BJ (cell line): ENCODE results near the gene DAB2IP. TPM values are rescaled to one million over a fixed set of nuclear protein-coding genes. Genes with fewer than 3 reads are reported as not detected.

Source experiments
- CTCF ChIA-PET: fragments of 350-600 bp; formaldehyde crosslinking; extraction: SDS; loops from one replicate; lab custom pipeline; 2021; ENCODE audit warnings: antibody characterized with exemption, inconsistent platforms; lab: Yijun Ruan, JAX
- POLR2A ChIA-PET: fragments of 300-600 bp; sonication (Branson Sonifier 250); formaldehyde crosslinking; extraction: SDS; loops from one replicate; lab custom pipeline; 2021; ENCODE audit warnings: antibody characterized with exemption; lab: Charles Lee
- DNase-seq: peaks from one replicate; pipeline ENCODE4 v3.0.0-alpha.2; 2011; ENCODE audit warnings: low read depth
- H3K27me3 ChIP-seq: 2 replicates; pipeline ENCODE4 v1.6.0; 2011; ENCODE audit warnings: low read length; ENCODE audit not compliant: control insufficient read depth, insufficient read depth
- H3K36me3 ChIP-seq: 2 replicates; pipeline ENCODE4 v1.5.1; 2011; ENCODE audit warnings: low read length; ENCODE audit not compliant: control insufficient read depth, insufficient read depth
- H3K4me3 ChIP-seq: 2 replicates; pipeline ENCODE4 v1.5.1; 2011; ENCODE audit warnings: low read depth, mild to moderate bottlenecking, control low read depth, low read length
- polyA plus RNA-seq: library from polyadenylated mRNA; depleted of rRNA; stranded (reverse); fragments of >200 nt; gene quantifications from 2 replicates; pipeline ENCODE4 v1.2.3, GENCODE V29; 2011
- TF ChIP-seq, protein P1 (sequence below): IDR thresholded peaks from 2 replicates; pipeline ENCODE4 v1.5.1; 2011; ENCODE audit warnings: low read depth, mild to moderate bottlenecking, control low read depth, inconsistent platforms, low read length, moderate library complexity; ENCODE audit not compliant: insufficient read depth

Gene DAB2IP
- polyA plus RNA-seq, 1 experiment, result 38.1 TPM

DNA sequence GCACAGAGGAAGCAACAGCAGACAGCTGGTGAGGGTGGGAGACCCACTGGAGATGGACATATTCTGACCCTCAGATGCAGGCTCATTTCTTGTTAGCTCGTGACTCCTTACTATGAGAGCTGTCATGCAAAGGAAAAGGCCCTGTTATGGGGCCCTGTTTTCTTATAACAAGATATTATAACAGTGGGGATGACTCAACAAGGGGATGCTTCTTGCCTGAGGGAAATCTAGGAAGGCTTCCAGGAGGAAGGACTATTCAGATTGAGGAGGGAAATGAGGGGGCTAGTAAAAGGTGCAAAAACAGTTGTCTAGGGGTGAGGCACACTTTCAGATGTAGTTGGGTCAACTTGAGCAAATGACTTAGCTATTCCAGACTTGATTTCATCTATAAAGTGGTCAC lies 83.0 kb downstream of the DAB2IP start:
- CTCF ChIA-PET, result interaction anchor here (0.6 to 2.7 kb wide), 22 partner anchors 8 to 274 kb away, joined by 3 to 11 read pairs (median 4); no protein-coding TSS in a partner anchor
- H3K4me3 ChIP-seq, result no peak overlapping the region
- POLR2A ChIA-PET, result no interaction called here
- H3K27me3 ChIP-seq, result no peaks in the 10 kb centered on the region
- H3K36me3 ChIP-seq, result no peaks in the 10 kb centered on the region; the same call in 1 of the 2 replicates
- DNase-seq, result no peak
- TF ChIP-seq, protein P1, sequence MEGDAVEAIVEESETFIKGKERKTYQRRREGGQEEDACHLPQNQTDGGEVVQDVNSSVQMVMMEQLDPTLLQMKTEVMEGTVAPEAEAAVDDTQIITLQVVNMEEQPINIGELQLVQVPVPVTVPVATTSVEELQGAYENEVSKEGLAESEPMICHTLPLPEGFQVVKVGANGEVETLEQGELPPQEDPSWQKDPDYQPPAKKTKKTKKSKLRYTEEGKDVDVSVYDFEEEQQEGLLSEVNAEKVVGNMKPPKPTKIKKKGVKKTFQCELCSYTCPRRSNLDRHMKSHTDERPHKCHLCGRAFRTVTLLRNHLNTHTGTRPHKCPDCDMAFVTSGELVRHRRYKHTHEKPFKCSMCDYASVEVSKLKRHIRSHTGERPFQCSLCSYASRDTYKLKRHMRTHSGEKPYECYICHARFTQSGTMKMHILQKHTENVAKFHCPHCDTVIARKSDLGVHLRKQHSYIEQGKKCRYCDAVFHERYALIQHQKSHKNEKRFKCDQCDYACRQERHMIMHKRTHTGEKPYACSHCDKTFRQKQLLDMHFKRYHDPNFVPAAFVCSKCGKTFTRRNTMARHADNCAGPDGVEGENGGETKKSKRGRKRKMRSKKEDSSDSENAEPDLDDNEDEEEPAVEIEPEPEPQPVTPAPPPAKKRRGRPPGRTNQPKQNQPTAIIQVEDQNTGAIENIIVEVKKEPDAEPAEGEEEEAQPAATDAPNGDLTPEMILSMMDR, result no peak

DNA sequence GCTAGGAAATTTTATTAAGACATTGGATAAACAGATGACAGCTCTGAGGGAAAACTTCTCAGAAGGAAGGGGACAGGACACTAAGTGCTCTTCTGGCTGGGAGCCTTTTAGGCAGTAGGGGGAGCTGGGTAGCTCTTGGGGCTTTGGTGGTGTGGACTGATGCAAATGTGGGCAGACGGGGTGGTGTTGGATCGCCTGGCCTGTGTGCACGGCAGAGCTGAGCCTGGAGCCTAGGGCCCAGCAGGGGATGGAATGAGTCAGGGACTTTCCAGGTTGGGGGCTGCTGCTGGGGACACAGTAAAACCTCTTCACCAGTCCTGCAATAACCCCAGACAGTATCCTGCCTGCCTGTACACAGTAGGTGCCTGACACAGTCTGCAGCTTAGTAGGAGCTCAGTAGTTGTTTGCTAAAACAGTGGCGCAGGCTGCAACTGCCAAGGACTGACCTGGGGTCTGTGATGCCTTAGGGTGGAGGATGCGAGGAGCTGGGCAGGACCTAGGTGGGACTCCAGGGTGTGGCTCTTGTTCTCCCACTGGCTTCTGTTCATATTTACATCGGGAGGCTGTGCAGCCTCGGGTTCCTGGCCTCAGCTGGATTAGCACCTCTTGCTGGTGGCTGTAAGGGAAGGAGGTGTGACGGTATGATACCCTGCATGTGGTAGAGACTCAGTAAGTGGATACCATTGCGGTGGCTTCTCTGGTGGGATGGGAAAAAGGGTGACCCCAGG lies 83.8 kb downstream of the DAB2IP start:
- Histone ChIP-seq H3K27me3 (no peaks in the 10 kb centered on the region), H3K36me3 (no peaks in the 10 kb centered on the region; the same call in 1 of the 2 replicates), H3K4me3 (no peak overlapping the region)
- DNase-seq, result peak; percentile 41
- CTCF ChIA-PET, result interaction anchor here (0.6 to 2.7 kb wide), 25 partner anchors 8 to 274 kb away, joined by 3 to 11 read pairs (median 3); no protein-coding TSS in a partner anchor
- TF ChIP-seq, protein P1, result peak; percentile 87
- POLR2A ChIA-PET, result interaction anchor here (0.6 kb wide), 1 partner anchor 8 kb away, joined by 3 read pairs; no protein-coding TSS in a partner anchor

DNA sequence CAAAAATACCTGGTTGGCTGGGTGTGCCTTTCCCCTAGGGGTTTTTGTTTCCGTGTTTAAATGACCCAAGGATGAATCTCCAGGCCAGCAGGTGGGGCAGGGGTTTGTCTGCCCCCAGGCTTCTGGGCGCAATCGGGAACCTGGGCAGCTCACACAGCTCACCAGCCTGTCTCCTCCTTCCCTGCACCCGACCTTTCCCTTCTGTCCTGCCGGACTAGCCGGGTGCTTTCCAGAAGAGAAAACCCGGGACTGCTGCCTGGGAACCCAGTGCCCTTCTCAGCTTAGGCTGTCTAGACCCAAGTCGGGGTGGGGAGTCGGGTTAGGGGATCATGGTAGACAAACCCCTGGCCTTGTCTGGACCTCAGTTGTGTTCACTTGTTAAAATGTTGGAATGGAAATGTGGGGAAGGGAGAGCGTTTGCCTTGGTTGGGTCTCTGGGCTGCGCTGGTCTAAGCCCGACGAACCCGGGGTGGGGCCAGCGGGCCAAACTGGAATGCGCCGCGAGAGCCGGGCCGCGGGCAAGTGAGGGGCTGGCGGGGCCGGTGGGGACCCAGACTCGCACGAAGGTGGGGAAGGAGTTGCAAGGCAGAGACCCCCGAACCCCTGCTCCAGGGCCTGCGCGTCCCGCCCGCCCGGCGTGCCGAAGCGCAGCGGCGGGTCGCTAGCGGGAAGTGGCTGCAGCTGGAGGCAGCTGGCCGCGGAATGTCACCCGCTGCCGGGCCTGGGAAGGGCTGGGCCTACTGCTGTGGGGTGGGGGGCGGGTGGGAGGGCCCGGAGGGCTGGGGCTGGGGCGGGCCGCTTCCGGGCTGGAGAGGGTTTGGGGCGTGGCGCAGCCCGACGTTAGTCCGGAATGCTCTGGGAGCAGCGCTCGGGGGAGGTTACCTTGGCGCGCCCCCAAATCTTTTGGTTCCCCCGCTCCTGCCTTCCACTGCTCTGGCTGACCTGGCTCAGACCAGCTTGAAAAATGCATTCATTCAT lies 84.6 kb downstream of the DAB2IP start:
- Histone ChIP-seq H3K27me3 (no peaks in the 10 kb centered on the region), H3K36me3 (no peaks in the 10 kb centered on the region; the same call in 1 of the 2 replicates), H3K4me3 (peak overlapping the region; percentile 30)
- no peak for DNase-seq
- TF ChIP-seq, protein P1, result 0 out of 2 replicates have a peak, but pooled peaks have one; percentile 2
- ChIA-PET CTCF (interaction anchor here (0.8 to 2.7 kb wide), 13 partner anchors 8 to 258 kb away, joined by 3 to 11 read pairs (median 4); no protein-coding TSS in a partner anchor), POLR2A (no interaction called here)

DNA sequence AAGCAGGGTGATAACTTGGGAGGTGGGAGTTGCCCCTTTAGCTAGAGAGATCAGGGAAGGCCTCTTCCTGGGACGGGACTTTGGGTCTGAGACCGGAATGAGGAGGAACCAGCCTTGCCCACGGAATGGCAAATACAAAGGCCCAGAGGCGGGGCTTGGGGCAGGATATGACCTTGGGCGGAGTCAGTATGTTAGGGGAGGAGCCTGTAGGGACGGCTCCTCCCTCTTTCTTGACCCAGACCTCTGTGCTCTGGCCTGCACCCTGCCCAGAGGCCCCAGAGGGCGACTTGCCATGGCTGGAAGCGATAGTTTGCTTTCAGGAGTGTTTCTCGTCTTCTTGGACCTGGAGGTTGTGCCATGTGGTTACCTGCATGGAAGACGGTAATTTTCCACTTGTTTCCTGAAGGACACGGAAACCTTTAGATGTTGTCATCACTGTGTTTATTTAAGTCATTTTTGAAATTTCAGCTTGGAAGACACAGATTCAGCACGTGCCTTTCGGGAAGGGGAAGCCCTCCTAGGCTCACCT lies 85.6 kb downstream of the DAB2IP start:
- Histone ChIP-seq H3K4me3 (no peak overlapping the region), H3K27me3 (no peaks in the 10 kb centered on the region), H3K36me3 (no peaks in the 10 kb centered on the region; the same call in 1 of the 2 replicates)
- ChIA-PET CTCF (interaction anchor here (0.8 to 1.7 kb wide), 3 partner anchors 12 to 50 kb away, joined by 3 to 4 read pairs (median 4); no protein-coding TSS in a partner anchor), POLR2A (no interaction called here)
- no peak for DNase-seq
- TF ChIP-seq, protein P1, result no peak
